Daoy (cell line): ENCODE data around the gene PLAGL1. TPM values are rescaled to one million over a fixed set of nuclear protein-coding genes. Genes with fewer than 3 reads are reported as not detected.
"Not testable (repeated sequence)": the region's sequence is repeated elsewhere in the genome, so short reads cannot be mapped to it uniquely, and the experiment has no call there.

ENCODE experiments used
- DNase-seq: peaks from one replicate; pipeline ENCODE4 v3.0.0-alpha.2; 2015; ENCODE audit warnings: low read depth
- total RNA-seq: library from RNA; depleted of rRNA; stranded (reverse); fragments of >200 nt; shearing (Covaris generic); gene quantifications from 2 replicates; pipeline ENCODE4 v1.2.3, GENCODE V29; 2014; rRNA removed

The PLAGL1 gene
- 2.6 and 5.5 TPM in 2 replicates for total RNA-seq

GRCh38 chr6:144008120-144008811, at the start of gene PLAGL1:
Gene PLAGL1 (minus strand): TSS chr6:144008259. CDS start chr6:143948136, 60,123 bp downstream.
- DNase-seq, result peak; percentile 71

GRCh38 chr6:144055121-144055931, 47.3 kb upstream of the PLAGL1 start:
- peak; percentile 20 for DNase-seq

GRCh38 chr6:144053601-144054000, 45.5 kb upstream of the PLAGL1 start:
- DNase-seq, result no peak

GRCh38 chr6:144052488-144052887, 44.4 kb upstream of the PLAGL1 start:
- DNase-seq, result no peak

- DNase-seq, result no peak
Measured at GRCh38 chr6:144049386-144049785, 41.3 kb upstream of the PLAGL1 start.

- no peak for DNase-seq
Measured at GRCh38 chr6:144047688-144048087, 39.6 kb upstream of the PLAGL1 start.

GRCh38 chr6:144046672-144047071, 38.6 kb upstream of the PLAGL1 start:
- DNase-seq, result not testable (repeated sequence)

GRCh38 chr6:144044989-144045388, 36.9 kb upstream of the PLAGL1 start:
- DNase-seq, result not testable (repeated sequence)

GRCh38 chr6:144036835-144037195, 28.8 kb upstream of the PLAGL1 start:
- no peak for DNase-seq

GRCh38 chr6:144036064-144036834, 28.2 kb upstream of the PLAGL1 start:
- peak; percentile 17 for DNase-seq

GRCh38 chr6:144035416-144035815, 27.4 kb upstream of the PLAGL1 start:
- DNase-seq, result no peak

- peak; percentile 31 for DNase-seq
Measured at GRCh38 chr6:144033816-144034735, 26.0 kb upstream of the PLAGL1 start.

- no peak for DNase-seq
Measured at GRCh38 chr6:144029452-144029851, 21.4 kb upstream of the PLAGL1 start.

- no peak for DNase-seq
Measured at GRCh38 chr6:144027932-144028587, 20.0 kb upstream of the PLAGL1 start.

GRCh38 chr6:144023216-144023615, 15.2 kb upstream of the PLAGL1 start:
- no peak for DNase-seq

GRCh38 chr6:144019929-144020328, 11.9 kb upstream of the PLAGL1 start:
- no peak for DNase-seq

GRCh38 chr6:144017166-144018094, 9.4 kb upstream of the PLAGL1 start:
- no peak for DNase-seq

- DNase-seq, result peak; percentile 84
Measured at GRCh38 chr6:144013486-144013909, 5.4 kb upstream of the PLAGL1 start.

GRCh38 chr6:144012534-144012933, 4.5 kb upstream of the PLAGL1 start:
- DNase-seq, result peak; percentile 68
